GM23248 (cell line): Measurements from ENCODE around the gene SLC25A1. TPM values are rescaled to one million over a fixed set of nuclear protein-coding genes. Genes with fewer than 3 reads are reported as not detected.

Experiments used
- DNase-seq: peaks from one replicate; pipeline ENCODE4 v3.0.0-alpha.2; 2015
- H2AFZ ChIP-seq: fragments of 200-600 bp; sonication (generic); 2 replicates; pipeline ENCODE4 v1.6.1; 2016; ENCODE audit warnings: antibody characterized with exemption
- H3F3A ChIP-seq: fragments of 200-600 bp; sonication (generic); 2 replicates; pipeline ENCODE4 v1.6.1; 2016; ENCODE audit warnings: mild to moderate bottlenecking, antibody characterized with exemption, mixed run types; ENCODE audit not compliant: insufficient read depth
- H3K27ac ChIP-seq: fragments of 200-600 bp; sonication (generic); 2 replicates; pipeline ENCODE4 v1.5.1; 2016; ENCODE audit warnings: mild to moderate bottlenecking
- H3K27me3 ChIP-seq: fragments of 200-600 bp; sonication (generic); replicated peaks from 2 replicates; pipeline ENCODE4 v1.6.1; 2016; ENCODE audit warnings: mild to moderate bottlenecking; ENCODE audit not compliant: insufficient read depth
- H3K36me3 ChIP-seq: fragments of 200-600 bp; sonication (generic); 2 replicates; pipeline ENCODE4 v1.6.1; 2016; ENCODE audit warnings: low read depth, mild to moderate bottlenecking
- H3K4me1 ChIP-seq: fragments of 200-600 bp; sonication (generic); 2 replicates; pipeline ENCODE4 v1.6.1; 2016; ENCODE audit warnings: mild to moderate bottlenecking; ENCODE audit not compliant: insufficient read depth
- H3K4me2 ChIP-seq: fragments of 200-600 bp; sonication (generic); one replicate; pipeline ENCODE4 v1.6.1; 2016; ENCODE audit warnings: mild to moderate bottlenecking; ENCODE audit not compliant: unreplicated experiment
- H3K4me3 ChIP-seq: fragments of 200-600 bp; sonication (generic); 2 replicates; pipeline ENCODE4 v1.5.1; 2016; ENCODE audit warnings: mild to moderate bottlenecking
- H3K79me2 ChIP-seq: fragments of 200-600 bp; sonication (generic); 2 replicates; pipeline ENCODE4 v1.6.1; 2016; ENCODE audit warnings: mild to moderate bottlenecking; ENCODE audit not compliant: insufficient read depth
- H3K9ac ChIP-seq: fragments of 200-600 bp; sonication (generic); 2 replicates; pipeline ENCODE4 v1.6.1; 2016; ENCODE audit warnings: mild to moderate bottlenecking
- H3K9me2 ChIP-seq: fragments of 200-600 bp; sonication (generic); 2 replicates; pipeline ENCODE4 v1.6.1; 2016; ENCODE audit warnings: mixed run types, mild to moderate bottlenecking, moderate library complexity; ENCODE audit not compliant: insufficient read depth
- H3K9me3 ChIP-seq: fragments of 200-600 bp; sonication (generic); one replicate; pipeline ENCODE4 v1.6.1; 2017; ENCODE audit warnings: low read depth
- H4K20me1 ChIP-seq: fragments of 200-600 bp; sonication (generic); 2 replicates; pipeline ENCODE4 v1.6.0; 2016; ENCODE audit not compliant: insufficient read depth
- EZH2 ChIP-seq: fragments of 200-600 bp; sonication (generic); IDR thresholded peaks from 2 replicates; pipeline ENCODE4 v1.6.1; 2018; ENCODE audit warnings: antibody characterized with exemption, mild to moderate bottlenecking; ENCODE audit not compliant: insufficient read depth, poor library complexity, severe bottlenecking
- EZH2phosphoT487 ChIP-seq: fragments of 200-600 bp; sonication (generic); IDR thresholded peaks from 2 replicates; pipeline ENCODE4 v1.6.1; 2018; ENCODE audit warnings: antibody characterized with exemption, moderate library complexity, mild to moderate bottlenecking, low read depth; ENCODE audit not compliant: insufficient read depth
- WGBS, 2 experiments: methylation state at CpG; one replicate each; pipeline ENCODE4 v1.1.6; 2015 to 2017; ENCODE audit warnings: low lambda C conversion rate in 2 of 2, low coverage in 1 of 2; ENCODE audit errors: missing lambda C conversion rate in 2 of 2; 5-methylcytosine and 5-hydroxymethylcytosine counted together
- in situ Hi-C: fragments of 300-500 bp; cut with MboI; formaldehyde crosslinking; loops from 2 replicates; pipeline ENCODE4 v1.15.0; 2020
- polyA plus RNA-seq: library from polyadenylated mRNA; unstranded; fragments of >200 nt; fragmentation: Nextera tagmentation; extraction: Ambion mirVana; gene quantifications from 2 replicates; pipeline ENCODE4 v1.2.1, GENCODE V29; 2016
- total RNA-seq: library from RNA; depleted of rRNA; stranded (reverse); fragments of >200 nt; shearing (Covaris generic); gene quantifications from 2 replicates; pipeline ENCODE4 v1.2.3, GENCODE V29; 2014

SLC25A1 gene
- total and polyA plus RNA-seq, 2 experiments from 2014 or later, result 99.5 to 113 TPM

DNA sequence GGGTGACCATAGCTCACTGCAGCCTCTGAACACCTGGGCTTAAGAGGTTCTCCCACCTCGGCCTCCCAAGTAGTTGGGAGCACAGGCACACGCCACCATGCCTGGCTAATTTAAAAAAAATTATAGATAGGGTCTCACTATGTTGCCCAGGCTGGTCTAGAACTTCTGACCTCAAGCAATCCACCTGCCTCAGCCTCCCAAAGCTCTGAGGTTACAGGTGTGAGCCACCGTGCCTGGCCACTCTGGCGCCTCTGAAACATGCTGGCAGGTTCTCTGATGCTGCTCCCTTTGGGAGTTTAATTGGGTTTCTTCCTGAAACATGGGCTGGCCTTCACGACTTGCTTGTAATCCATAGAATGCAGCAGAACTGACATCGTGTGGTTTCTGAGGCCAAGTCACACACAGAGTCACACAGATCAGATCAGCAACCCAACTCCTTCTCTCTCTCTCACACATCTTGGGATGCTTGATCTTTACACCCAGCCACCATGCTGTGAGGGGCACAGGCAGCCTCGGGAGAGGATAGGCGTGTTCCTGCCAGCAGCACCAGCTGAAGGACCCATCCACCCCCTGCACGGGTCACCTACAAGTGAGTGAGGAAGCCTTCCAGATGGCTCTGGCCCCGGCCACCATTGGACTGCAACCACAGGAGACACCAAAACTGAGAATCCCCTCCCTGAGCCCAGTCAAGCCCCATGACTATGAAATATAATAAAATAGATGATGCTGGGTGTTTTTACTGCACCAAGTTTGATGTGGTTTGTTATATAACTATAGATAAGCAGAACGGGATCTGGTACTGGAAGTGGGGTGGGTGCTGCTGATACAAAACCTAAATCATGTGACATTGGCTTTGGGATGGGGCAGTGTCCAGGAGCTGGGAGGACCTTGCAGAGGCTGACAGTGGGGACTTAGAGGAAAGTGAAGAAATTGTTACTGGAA lies 25.3 kb downstream of the SLC25A1 start:
- WGBS, 2 experiments, result 45 to 47% methylated on average over 9 to 11 of the region's 11 CpGs
- no peaks in the 10 kb centered on the region for H4K20me1 ChIP-seq
- H3K27me3 ChIP-seq, result peaks cover 45% of the 10 kb centered on the region
- no peak overlapping the region for H3K4me3 ChIP-seq
- H3K9me3 ChIP-seq, result no peaks in the 10 kb centered on the region
- no peaks in the 10 kb centered on the region for H3K79me2 ChIP-seq
- H2AFZ ChIP-seq, result no peak overlapping the region
- in situ Hi-C loops, result no loop called here
- no peaks in the 10 kb centered on the region for H3F3A ChIP-seq
- no peak overlapping the region for H3K27ac ChIP-seq
- no peaks in the 10 kb centered on the region for H3K4me1 ChIP-seq
- DNase-seq, result no peak
- no peak overlapping the region for H3K4me2 ChIP-seq
- H3K36me3 ChIP-seq, result no peaks in the 10 kb centered on the region
- no peak overlapping the region for H3K9ac ChIP-seq
- no peaks in the 10 kb centered on the region for H3K9me2 ChIP-seq
- TF ChIP-seq EZH2phosphoT487 (no peak), EZH2 (no peak)

GRCh38 chr22:19151329-19152191 lies 27.0 kb downstream of the SLC25A1 start:
- in situ Hi-C loops, result no loop called here
- Histone ChIP-seq H3K9ac (no peak overlapping the region), H3K9me3 (no peaks in the 10 kb centered on the region), H4K20me1 (no peaks in the 10 kb centered on the region), H2AFZ (no peak overlapping the region), H3K27ac (no peak overlapping the region), H3F3A (no peaks in the 10 kb centered on the region), H3K27me3 (peaks cover 48% of the 10 kb centered on the region), H3K79me2 (no peaks in the 10 kb centered on the region), H3K4me3 (no peak overlapping the region), H3K9me2 (no peaks in the 10 kb centered on the region), H3K4me2 (no peak overlapping the region), H3K4me1 (no peaks in the 10 kb centered on the region), H3K36me3 (no peaks in the 10 kb centered on the region)
- no peak for DNase-seq
- TF ChIP-seq EZH2, result no peak
- no peak for TF ChIP-seq EZH2phosphoT487
- 44 to 47% methylated on average over 10 of the region's 10 CpGs for WGBS, 2 experiments

GRCh38 chr22:19150482-19151328 lies 27.8 kb downstream of the SLC25A1 start:
- Histone ChIP-seq H3K27me3 (peaks cover 48% of the 10 kb centered on the region), H3K9me3 (no peaks in the 10 kb centered on the region), H3K4me3 (no peak overlapping the region), H3K9ac (no peak overlapping the region), H3K79me2 (no peaks in the 10 kb centered on the region), H3K4me2 (no peak overlapping the region), H3K27ac (no peak overlapping the region), H3K9me2 (no peaks in the 10 kb centered on the region), H3K4me1 (no peaks in the 10 kb centered on the region), H2AFZ (no peak overlapping the region), H4K20me1 (no peaks in the 10 kb centered on the region), H3F3A (no peaks in the 10 kb centered on the region), H3K36me3 (no peaks in the 10 kb centered on the region)
- 12 to 13% methylated on average over 36 to 47 of the region's 68 CpGs for WGBS, 2 experiments
- in situ Hi-C loops, result no loop called here
- 0 out of 2 replicates have a peak, but pooled peaks have one; percentile 26 for TF ChIP-seq EZH2phosphoT487
- TF ChIP-seq EZH2, result peak; percentile 86
- no peak for DNase-seq

- no peaks in the 10 kb centered on the region for H3K9me3 ChIP-seq
- no peaks in the 10 kb centered on the region for H3K9me2 ChIP-seq
- peaks cover 48% of the 10 kb centered on the region for H3K27me3 ChIP-seq
- no peak within 1 kb of the TSS for H3K27ac ChIP-seq
- in situ Hi-C loops, result no loop called here
- no peak within 1 kb of the TSS for H3K4me3 ChIP-seq
- no peaks in the 10 kb centered on the region for H3F3A ChIP-seq
- no peak for DNase-seq
- H4K20me1 ChIP-seq, result no peaks in the 10 kb centered on the region
- no peak within 1 kb of the TSS for H2AFZ ChIP-seq
- TF ChIP-seq EZH2phosphoT487, result no peak
- TF ChIP-seq EZH2, result no peak
- H3K4me1 ChIP-seq, result no peaks in the 10 kb centered on the region
- WGBS, 2 experiments, result 3% methylated on average over 6 to 28 of the region's 59 CpGs
- no peak within 1 kb of the TSS for H3K9ac ChIP-seq
- H3K79me2 ChIP-seq, result no peaks in the 10 kb centered on the region
- H3K36me3 ChIP-seq, result no peaks in the 10 kb centered on the region
- no peak within 1 kb of the TSS for H3K4me2 ChIP-seq
These were observed 28.5 kb downstream of the SLC25A1 start, which contains the start of gene GSC2 for GRCh38 chr22:19149991-19150390. TSS of gene GSC2 (minus strand) at chr22:19150292. CDS start at chr22:19150283, 9 bp downstream.
